ENCODE data around the gene FCGR3B. TPM values are rescaled to one million over a fixed set of nuclear protein-coding genes. Genes with fewer than 3 reads are reported as not detected.
"Not testable (repeated sequence)": the region's sequence is repeated elsewhere in the genome, so short reads cannot be mapped to it uniquely, and the experiment has no call there.

FCGR3B gene
- total RNA-seq, 1 experiment from 2014 or later = not detected

DNA sequence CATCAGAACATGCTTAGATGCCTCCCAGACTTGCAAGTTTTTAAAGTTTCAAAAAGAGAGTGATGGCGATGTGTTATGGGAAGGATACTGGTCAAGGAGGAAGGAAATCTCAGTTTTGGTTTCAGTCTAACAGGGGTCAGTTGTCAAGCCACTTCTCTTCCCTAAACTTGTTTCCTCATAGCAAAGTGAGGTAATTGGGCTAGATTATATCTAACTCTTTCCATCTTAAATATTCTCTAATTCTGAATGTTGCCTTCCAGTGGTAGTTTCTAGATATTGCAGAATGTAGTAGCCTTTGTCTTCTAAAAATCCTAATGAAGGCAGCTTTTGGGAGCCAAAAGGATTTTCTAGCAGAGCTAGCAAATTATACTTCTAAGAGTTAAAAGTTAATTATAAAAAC is 11.7 kb upstream of the FCGR3B start:
- H3K4me1 ChIP-seq (ENCODE audit: control insufficient read depth in 1 of 2, insufficient read depth in 2 of 2, low read length in 2 of 2); RAD21 ChIA-PET (ENCODE audit: low non-redundant PET in 1 of 2, low total read pairs in 2 of 2, uncharacterized antibody in 2 of 2, unreplicated experiment in 2 of 2); H3K9me2 ChIP-seq (ENCODE audit: insufficient read depth); H4K20me1 ChIP-seq (ENCODE audit: insufficient read depth); CTCF ChIA-PET; H3K27me3 ChIP-seq (ENCODE audit: insufficient read depth, low read length); H3K9ac ChIP-seq (ENCODE audit: low read length); H2AFZ ChIP-seq (ENCODE audit: low read depth, low read length, poor library complexity, severe bottlenecking); H3K79me2 ChIP-seq (ENCODE audit: insufficient read depth, low read length); ATAC-seq; BruUV-seq (replicated peaks); H3K4me3 ChIP-seq (replicated peaks in 1 of 2; ENCODE audit: low read depth in 1 of 2, low read length in 2 of 2); H3K9me3 ChIP-seq (ENCODE audit: control insufficient read depth in 1 of 2, insufficient read depth in 1 of 2, low read depth in 1 of 2, low read length in 2 of 2); H3K36me3 ChIP-seq (ENCODE audit: control insufficient read depth in 1 of 2, insufficient read depth in 2 of 2, low read length in 2 of 2); intact Hi-C loops (cut with micrococcal nuclease); H3K27ac ChIP-seq (ENCODE audit: low read depth, low read length); POLR2A ChIA-PET; H3K4me2 ChIP-seq (ENCODE audit: low read length); DNase-seq (ENCODE audit: low read depth, low spot score): not testable (repeated sequence)
- peak; percentile 36; the same call in 1 of the 2 replicates for TF ChIP-seq RAD21 (IDR thresholded peaks at IDR 0.05; ENCODE audit: low read depth)

DNA sequence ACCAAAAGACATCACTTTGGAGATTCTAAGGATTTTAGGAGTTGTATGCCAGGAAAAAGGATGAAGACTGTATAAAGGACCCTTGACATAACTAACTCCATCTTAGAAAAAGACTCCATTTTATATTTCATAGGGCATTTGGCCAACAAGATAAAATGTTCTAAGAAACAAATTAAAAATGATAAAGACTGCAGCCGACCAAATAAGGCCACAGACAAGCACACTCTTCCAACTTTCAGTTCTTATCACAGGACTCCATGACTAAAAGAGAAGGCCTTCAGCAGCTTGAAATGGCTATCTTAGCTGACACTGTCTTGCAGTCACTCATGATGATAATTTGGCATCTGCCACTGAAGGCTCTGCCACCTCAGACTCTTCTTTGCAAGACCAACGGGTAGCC is 8.2 kb upstream of the FCGR3B start:
- DNase-seq (ENCODE audit: low read depth, low spot score); H3K9me3 ChIP-seq (ENCODE audit: control insufficient read depth in 1 of 2, insufficient read depth in 1 of 2, low read depth in 1 of 2, low read length in 2 of 2); H3K4me1 ChIP-seq (ENCODE audit: control insufficient read depth in 1 of 2, insufficient read depth in 2 of 2, low read length in 2 of 2); H3K36me3 ChIP-seq (ENCODE audit: control insufficient read depth in 1 of 2, insufficient read depth in 2 of 2, low read length in 2 of 2); CTCF ChIA-PET; H2AFZ ChIP-seq (ENCODE audit: low read depth, low read length, poor library complexity, severe bottlenecking); H3K27me3 ChIP-seq (ENCODE audit: insufficient read depth, low read length); BruUV-seq (replicated peaks); H3K27ac ChIP-seq (ENCODE audit: low read depth, low read length); H3K9ac ChIP-seq (ENCODE audit: low read length); POLR2A ChIA-PET; H3K79me2 ChIP-seq (ENCODE audit: insufficient read depth, low read length); H3K9me2 ChIP-seq (ENCODE audit: insufficient read depth); RAD21 ChIA-PET (ENCODE audit: low non-redundant PET in 1 of 2, low total read pairs in 2 of 2, uncharacterized antibody in 2 of 2, unreplicated experiment in 2 of 2); intact Hi-C loops (cut with micrococcal nuclease); ATAC-seq; H3K4me2 ChIP-seq (ENCODE audit: low read length); H3K4me3 ChIP-seq (replicated peaks in 1 of 2; ENCODE audit: low read depth in 1 of 2, low read length in 2 of 2); H4K20me1 ChIP-seq (ENCODE audit: insufficient read depth): not testable (repeated sequence)

DNA sequence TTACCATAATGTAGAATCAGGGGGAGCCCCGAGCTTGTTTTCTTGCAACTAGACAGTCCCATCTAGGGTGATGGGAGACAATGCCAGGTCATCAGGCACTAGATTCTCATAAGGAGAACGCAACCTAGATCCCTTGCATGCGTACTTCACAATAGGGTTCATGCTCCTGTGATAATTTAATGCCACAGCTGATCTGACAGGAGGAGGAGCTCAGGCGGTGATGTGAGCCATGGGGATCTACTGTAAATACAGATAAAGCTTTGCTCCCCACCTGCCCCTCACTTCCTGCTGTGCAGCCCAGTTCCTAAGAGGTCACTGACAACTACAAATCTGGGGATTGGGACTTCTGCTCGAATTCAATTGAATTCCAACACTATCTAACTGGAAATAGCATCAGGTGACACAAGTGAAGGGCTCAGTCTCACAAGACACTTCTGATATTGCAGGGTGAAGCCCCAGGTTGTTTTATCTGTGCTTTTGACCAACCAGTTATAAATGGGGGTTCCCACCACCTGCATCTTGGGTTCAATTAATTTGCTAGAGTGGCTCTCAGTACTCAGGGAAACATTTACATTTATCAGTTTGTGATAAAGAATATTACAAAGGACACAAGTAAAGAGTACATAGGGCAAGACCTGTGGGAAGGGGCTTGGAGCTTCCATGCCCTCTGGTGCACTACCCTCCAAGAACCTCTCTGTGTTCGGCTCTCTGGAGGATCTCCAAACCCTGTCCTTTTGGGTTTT is 7.4 kb upstream of the FCGR3B start:
- H2AFZ ChIP-seq (ENCODE audit: low read depth, low read length, poor library complexity, severe bottlenecking); H3K79me2 ChIP-seq (ENCODE audit: insufficient read depth, low read length); H3K4me2 ChIP-seq (ENCODE audit: low read length); H3K9me3 ChIP-seq (ENCODE audit: control insufficient read depth in 1 of 2, insufficient read depth in 1 of 2, low read depth in 1 of 2, low read length in 2 of 2); ATAC-seq; H4K20me1 ChIP-seq (ENCODE audit: insufficient read depth); intact Hi-C loops (cut with micrococcal nuclease); H3K27me3 ChIP-seq (ENCODE audit: insufficient read depth, low read length); BruUV-seq (replicated peaks); CTCF ChIA-PET; RAD21 ChIA-PET (ENCODE audit: low non-redundant PET in 1 of 2, low total read pairs in 2 of 2, uncharacterized antibody in 2 of 2, unreplicated experiment in 2 of 2); H3K36me3 ChIP-seq (ENCODE audit: control insufficient read depth in 1 of 2, insufficient read depth in 2 of 2, low read length in 2 of 2); DNase-seq (ENCODE audit: low read depth, low spot score); H3K9me2 ChIP-seq (ENCODE audit: insufficient read depth); H3K9ac ChIP-seq (ENCODE audit: low read length); H3K4me3 ChIP-seq (replicated peaks in 1 of 2; ENCODE audit: low read depth in 1 of 2, low read length in 2 of 2); H3K27ac ChIP-seq (ENCODE audit: low read depth, low read length); POLR2A ChIA-PET; H3K4me1 ChIP-seq (ENCODE audit: control insufficient read depth in 1 of 2, insufficient read depth in 2 of 2, low read length in 2 of 2): not testable (repeated sequence)

- H3K27me3 ChIP-seq (ENCODE audit: insufficient read depth, low read length); POLR2A ChIA-PET; H3K27ac ChIP-seq (ENCODE audit: low read depth, low read length); DNase-seq (ENCODE audit: low read depth, low spot score); H4K20me1 ChIP-seq (ENCODE audit: insufficient read depth); H3K9ac ChIP-seq (ENCODE audit: low read length); RAD21 ChIA-PET (ENCODE audit: low non-redundant PET in 1 of 2, low total read pairs in 2 of 2, uncharacterized antibody in 2 of 2, unreplicated experiment in 2 of 2); BruUV-seq (replicated peaks); H3K36me3 ChIP-seq (ENCODE audit: control insufficient read depth in 1 of 2, insufficient read depth in 2 of 2, low read length in 2 of 2); H3K9me2 ChIP-seq (ENCODE audit: insufficient read depth); H3K4me1 ChIP-seq (ENCODE audit: control insufficient read depth in 1 of 2, insufficient read depth in 2 of 2, low read length in 2 of 2); H3K4me2 ChIP-seq (ENCODE audit: low read length); CTCF ChIA-PET; H2AFZ ChIP-seq (ENCODE audit: low read depth, low read length, poor library complexity, severe bottlenecking); H3K79me2 ChIP-seq (ENCODE audit: insufficient read depth, low read length); intact Hi-C loops (cut with micrococcal nuclease); H3K4me3 ChIP-seq (replicated peaks in 1 of 2; ENCODE audit: low read depth in 1 of 2, low read length in 2 of 2); H3K9me3 ChIP-seq (ENCODE audit: control insufficient read depth in 1 of 2, insufficient read depth in 1 of 2, low read depth in 1 of 2, low read length in 2 of 2); ATAC-seq: not testable (repeated sequence)
These were observed 6.0 kb upstream of the FCGR3B start for GRCh38 chr1:161636976-161637375.
